ENCODE data around the gene PARP12. TPM values are rescaled to one million over a fixed set of nuclear protein-coding genes. Genes with fewer than 3 reads are reported as not detected.
"Not testable (repeated sequence)": the region's sequence is repeated elsewhere in the genome, so short reads cannot be mapped to it uniquely, and the experiment has no call there.

Gene PARP12
- polyA plus RNA-seq = 10 to 100 TPM; 10.2 to 13.0 TPM

GRCh38 chr7:140062528-140063299, at the start of gene PARP12:
Gene PARP12 (minus strand): TSS chr7:140062951. CDS start chr7:140062847, 104 bp downstream.
- Histone ChIP-seq H3K36me3 (ENCODE audit: control insufficient read depth in 2 of 2, insufficient read depth in 2 of 2, low read length in 1 of 2) (no peaks in the 10 kb centered on the region), H3K9me3 (ENCODE audit: control insufficient read depth in 2 of 2, insufficient read depth in 1 of 2, low read depth in 1 of 2, low read length in 1 of 2) (no peaks in the 10 kb centered on the region), H3K27me3 (ENCODE audit: control insufficient read depth in 1 of 2, insufficient read depth in 2 of 2, low read length in 2 of 2) (no peaks in the 10 kb centered on the region), H3K4me3 (ENCODE audit: low read depth in 1 of 2, low read length in 2 of 2) (peak within 1 kb of the TSS; percentile 72 to 88), H3K4me1 (ENCODE audit: control insufficient read depth in 2 of 2, insufficient read depth in 2 of 2, low read length in 1 of 2) (peaks cover 3 to 23% of the 10 kb centered on the region in 2 donors), H3K27ac (ENCODE audit: low read depth in 2 of 2, low read length in 1 of 2) (peak within 1 kb of the TSS; percentile 91 to 96)
- 0% methylated on average over 69 to 106 of the region's 106 CpGs for WGBS, 2 donors

DNA sequence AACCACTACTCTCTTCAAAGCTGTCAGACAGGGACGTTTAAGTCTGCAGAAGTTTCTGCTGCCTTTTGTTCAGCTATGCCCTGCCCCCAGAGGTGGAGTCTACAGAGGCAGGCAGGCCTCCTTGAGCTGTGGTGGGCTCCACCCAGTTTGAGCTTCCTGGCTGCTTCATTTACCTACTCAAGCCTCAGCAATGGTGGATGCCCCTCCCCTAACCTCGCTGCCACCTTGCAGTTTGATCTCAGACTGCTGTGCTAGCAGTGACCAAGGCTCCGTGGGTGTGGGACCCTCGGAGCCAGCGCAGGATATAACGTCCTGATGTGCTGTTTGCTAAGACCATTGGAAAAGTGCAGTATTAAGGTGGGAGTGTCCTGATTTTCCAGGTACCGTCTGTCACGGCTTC, 46.0 kb upstream of the PARP12 start:
- not testable (repeated sequence) for H3K27ac ChIP-seq (ENCODE audit: low read depth in 2 of 2, low read length in 1 of 2); H3K4me3 ChIP-seq (ENCODE audit: low read depth in 1 of 2, low read length in 2 of 2); H3K9me3 ChIP-seq (ENCODE audit: control insufficient read depth in 2 of 2, insufficient read depth in 1 of 2, low read depth in 1 of 2, low read length in 1 of 2); H3K36me3 ChIP-seq (ENCODE audit: control insufficient read depth in 2 of 2, insufficient read depth in 2 of 2, low read length in 1 of 2); H3K4me1 ChIP-seq (ENCODE audit: control insufficient read depth in 2 of 2, insufficient read depth in 2 of 2, low read length in 1 of 2); H3K27me3 ChIP-seq (ENCODE audit: control insufficient read depth in 1 of 2, insufficient read depth in 2 of 2, low read length in 2 of 2)
- 86 to 93% methylated on average over 8 of the region's 8 CpGs for WGBS, 2 donors

GRCh38 chr7:140096459-140096858, 33.7 kb upstream of the PARP12 start:
- 80 to 81% methylated on average over 4 of the region's 4 CpGs for WGBS, 2 donors
- Histone ChIP-seq H3K27ac (ENCODE audit: low read depth in 2 of 2, low read length in 1 of 2) (no peak overlapping the region), H3K9me3 (ENCODE audit: control insufficient read depth in 2 of 2, insufficient read depth in 1 of 2, low read depth in 1 of 2, low read length in 1 of 2) (no peaks in the 10 kb centered on the region), H3K36me3 (ENCODE audit: control insufficient read depth in 2 of 2, insufficient read depth in 2 of 2, low read length in 1 of 2) (peaks cover 7 to 21% of the 10 kb centered on the region in 2 donors), H3K4me1 (ENCODE audit: control insufficient read depth in 2 of 2, insufficient read depth in 2 of 2, low read length in 1 of 2) (no peaks in the 10 kb centered on the region), H3K27me3 (ENCODE audit: control insufficient read depth in 1 of 2, insufficient read depth in 2 of 2, low read length in 2 of 2) (no peaks in the 10 kb centered on the region), H3K4me3 (ENCODE audit: low read depth in 1 of 2, low read length in 2 of 2) (no peak overlapping the region)

GRCh38 chr7:140093375-140093774, 30.6 kb upstream of the PARP12 start:
- 84 to 90% methylated on average over 1 of the region's 1 CpG for WGBS, 2 donors
- Histone ChIP-seq H3K27me3 (ENCODE audit: control insufficient read depth in 1 of 2, insufficient read depth in 2 of 2, low read length in 2 of 2) (no peaks in the 10 kb centered on the region), H3K4me1 (ENCODE audit: control insufficient read depth in 2 of 2, insufficient read depth in 2 of 2, low read length in 1 of 2) (no peaks in the 10 kb centered on the region), H3K4me3 (ENCODE audit: low read depth in 1 of 2, low read length in 2 of 2) (no peak overlapping the region), H3K36me3 (ENCODE audit: control insufficient read depth in 2 of 2, insufficient read depth in 2 of 2, low read length in 1 of 2) (peaks cover 3 to 21% of the 10 kb centered on the region in 2 donors), H3K9me3 (ENCODE audit: control insufficient read depth in 2 of 2, insufficient read depth in 1 of 2, low read depth in 1 of 2, low read length in 1 of 2) (no peaks in the 10 kb centered on the region), H3K27ac (ENCODE audit: low read depth in 2 of 2, low read length in 1 of 2) (no peak overlapping the region)

- H3K36me3 ChIP-seq (ENCODE audit: control insufficient read depth in 2 of 2, insufficient read depth in 2 of 2, low read length in 1 of 2) = peaks cover 0 to 2% of the 10 kb centered on the region in 2 donors
- no peaks in the 10 kb centered on the region for H3K27me3 ChIP-seq (ENCODE audit: control insufficient read depth in 1 of 2, insufficient read depth in 2 of 2, low read length in 2 of 2)
- H3K9me3 ChIP-seq (ENCODE audit: control insufficient read depth in 2 of 2, insufficient read depth in 1 of 2, low read depth in 1 of 2, low read length in 1 of 2) = no peaks in the 10 kb centered on the region
- 82 to 83% methylated on average over 2 of the region's 2 CpGs for WGBS, 2 donors
- no peaks in the 10 kb centered on the region for H3K4me1 ChIP-seq (ENCODE audit: control insufficient read depth in 2 of 2, insufficient read depth in 2 of 2, low read length in 1 of 2)
- H3K27ac ChIP-seq (ENCODE audit: low read depth in 2 of 2, low read length in 1 of 2) = no peak overlapping the region
- H3K4me3 ChIP-seq (ENCODE audit: low read depth in 1 of 2, low read length in 2 of 2) = no peak overlapping the region
Observed at GRCh38 chr7:140085447-140085846, 22.7 kb upstream of the PARP12 start.

DNA sequence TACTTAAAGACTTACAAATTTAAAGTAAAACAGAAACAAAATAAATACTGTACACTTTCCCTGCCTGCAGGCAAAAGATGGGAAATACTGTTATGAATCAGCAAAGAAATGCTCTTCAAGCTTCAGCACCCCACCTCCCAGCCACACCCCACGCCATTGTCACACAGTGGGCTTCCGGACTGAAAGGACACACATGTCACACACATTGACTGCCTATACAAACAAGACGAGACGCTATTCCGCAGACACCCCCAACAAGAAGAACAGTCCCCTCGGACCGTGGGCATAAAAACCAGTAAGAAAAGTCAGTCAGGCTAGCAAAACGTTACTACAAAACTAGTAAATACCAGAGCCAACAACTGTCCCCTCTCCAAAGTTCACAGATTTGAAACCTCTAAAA, 22.2 kb upstream of the PARP12 start:
- 55 to 66% methylated on average over 8 of the region's 8 CpGs for WGBS, 2 donors

DNA sequence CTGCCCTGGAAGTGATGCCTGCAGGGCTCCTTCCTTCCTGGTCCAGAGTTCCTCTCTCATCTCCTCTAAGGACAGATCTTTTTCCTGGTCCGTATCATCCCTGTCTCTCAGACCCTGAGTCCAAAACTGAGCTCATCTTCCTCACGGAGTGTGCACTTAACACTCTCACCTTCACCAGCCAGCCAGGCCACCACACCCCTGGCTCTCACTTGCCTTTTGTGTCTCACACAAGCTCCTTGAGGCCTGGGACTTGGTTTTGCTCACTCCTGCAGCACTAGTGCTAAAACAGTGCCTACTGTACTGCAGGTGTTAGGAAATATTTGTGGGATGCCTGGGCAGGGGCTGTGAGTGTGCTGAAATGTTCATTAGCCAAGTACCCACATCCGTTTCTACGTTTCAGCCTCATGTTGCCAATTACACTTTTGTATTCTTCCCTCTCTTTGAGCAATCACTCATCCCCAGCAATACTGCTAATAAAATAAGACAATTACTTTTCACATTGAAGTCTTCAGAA, 21.4 kb upstream of the PARP12 start:
- H3K4me3 ChIP-seq (ENCODE audit: low read depth in 1 of 2, low read length in 2 of 2) = no peak overlapping the region
- H3K27ac ChIP-seq (ENCODE audit: low read depth in 2 of 2, low read length in 1 of 2) = no peak overlapping the region
- 90 to 91% methylated on average over 4 of the region's 4 CpGs for WGBS, 2 donors
- H3K9me3 ChIP-seq (ENCODE audit: control insufficient read depth in 2 of 2, insufficient read depth in 1 of 2, low read depth in 1 of 2, low read length in 1 of 2) = no peaks in the 10 kb centered on the region
- no peaks in the 10 kb centered on the region for H3K27me3 ChIP-seq (ENCODE audit: control insufficient read depth in 1 of 2, insufficient read depth in 2 of 2, low read length in 2 of 2)
- peaks cover 0 to 2% of the 10 kb centered on the region in 2 donors for H3K36me3 ChIP-seq (ENCODE audit: control insufficient read depth in 2 of 2, insufficient read depth in 2 of 2, low read length in 1 of 2)
- H3K4me1 ChIP-seq (ENCODE audit: control insufficient read depth in 2 of 2, insufficient read depth in 2 of 2, low read length in 1 of 2) = no peaks in the 10 kb centered on the region

More for the DNA sequence above, 22.2 kb upstream of the PARP12 start:
- H3K36me3 ChIP-seq (ENCODE audit: control insufficient read depth in 2 of 2, insufficient read depth in 2 of 2, low read length in 1 of 2) = peaks cover 0 to 2% of the 10 kb centered on the region in 2 donors
- no peak overlapping the region for H3K4me3 ChIP-seq (ENCODE audit: low read depth in 1 of 2, low read length in 2 of 2)
- no peaks in the 10 kb centered on the region for H3K9me3 ChIP-seq (ENCODE audit: control insufficient read depth in 2 of 2, insufficient read depth in 1 of 2, low read depth in 1 of 2, low read length in 1 of 2)
- H3K27ac ChIP-seq (ENCODE audit: low read depth in 2 of 2, low read length in 1 of 2) = no peak overlapping the region
- H3K27me3 ChIP-seq (ENCODE audit: control insufficient read depth in 1 of 2, insufficient read depth in 2 of 2, low read length in 2 of 2) = no peaks in the 10 kb centered on the region
- H3K4me1 ChIP-seq (ENCODE audit: control insufficient read depth in 2 of 2, insufficient read depth in 2 of 2, low read length in 1 of 2) = no peaks in the 10 kb centered on the region

GRCh38 chr7:140082770-140083169, 20.0 kb upstream of the PARP12 start:
- WGBS, 2 donors = 87 to 88% methylated on average over 6 to 7 of the region's 7 CpGs
- Histone ChIP-seq H3K36me3 (ENCODE audit: control insufficient read depth in 2 of 2, insufficient read depth in 2 of 2, low read length in 1 of 2) (peaks cover 0 to 2% of the 10 kb centered on the region in 2 donors), H3K4me3 (ENCODE audit: low read depth in 1 of 2, low read length in 2 of 2) (no peak overlapping the region), H3K27me3 (ENCODE audit: control insufficient read depth in 1 of 2, insufficient read depth in 2 of 2, low read length in 2 of 2) (no peaks in the 10 kb centered on the region), H3K27ac (ENCODE audit: low read depth in 2 of 2, low read length in 1 of 2) (no peak overlapping the region), H3K4me1 (ENCODE audit: control insufficient read depth in 2 of 2, insufficient read depth in 2 of 2, low read length in 1 of 2) (no peaks in the 10 kb centered on the region), H3K9me3 (ENCODE audit: control insufficient read depth in 2 of 2, insufficient read depth in 1 of 2, low read depth in 1 of 2, low read length in 1 of 2) (no peaks in the 10 kb centered on the region)

DNA sequence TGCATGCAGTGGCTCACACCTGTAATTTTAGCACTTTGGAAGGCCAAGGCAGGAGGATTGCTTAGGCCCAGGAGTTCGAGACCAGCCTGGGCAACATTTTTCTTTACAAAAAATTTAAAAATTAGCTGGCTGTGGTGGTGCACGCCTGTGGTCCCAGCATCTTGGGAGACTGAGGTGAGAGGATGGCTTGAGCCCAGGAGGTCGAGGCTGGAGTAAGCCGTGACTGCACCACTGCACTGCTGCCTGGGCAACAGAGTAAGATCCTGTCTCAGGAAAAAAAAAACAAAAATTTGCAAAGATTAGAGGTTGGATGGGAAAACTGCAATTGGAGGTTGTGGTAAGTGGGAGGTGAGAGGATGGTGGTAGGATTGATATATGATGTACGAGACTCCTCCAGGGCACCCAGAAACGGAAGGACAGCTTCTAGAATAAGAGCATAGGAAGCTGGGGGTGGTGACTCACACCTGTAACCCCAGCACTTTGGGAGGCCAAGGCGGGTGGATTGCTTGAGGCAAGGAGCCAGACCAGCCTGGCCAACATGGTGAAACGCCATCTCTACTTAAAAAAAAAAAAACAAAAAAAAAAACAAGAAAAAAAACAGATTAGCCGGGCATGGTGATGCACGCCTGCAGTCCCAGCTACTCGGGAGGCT, 19.1 kb upstream of the PARP12 start:
- Histone ChIP-seq H3K9me3 (ENCODE audit: control insufficient read depth in 2 of 2, insufficient read depth in 1 of 2, low read depth in 1 of 2, low read length in 1 of 2) (no peaks in the 10 kb centered on the region), H3K4me1 (ENCODE audit: control insufficient read depth in 2 of 2, insufficient read depth in 2 of 2, low read length in 1 of 2) (no peaks in the 10 kb centered on the region), H3K27ac (ENCODE audit: low read depth in 2 of 2, low read length in 1 of 2) (no peak overlapping the region), H3K36me3 (ENCODE audit: control insufficient read depth in 2 of 2, insufficient read depth in 2 of 2, low read length in 1 of 2) (peaks cover 0 to 2% of the 10 kb centered on the region in 2 donors), H3K27me3 (ENCODE audit: control insufficient read depth in 1 of 2, insufficient read depth in 2 of 2, low read length in 2 of 2) (no peaks in the 10 kb centered on the region), H3K4me3 (ENCODE audit: low read depth in 1 of 2, low read length in 2 of 2) (no peak overlapping the region)
- 87 to 92% methylated on average over 11 of the region's 11 CpGs for WGBS, 2 donors
